ENCODE measurements around the gene MMAB.

MMAB gene

GRCh38 chr12:109581856-109582255 is 8.6 kb upstream of the MMAB start:
- no peak for DNase-seq

GRCh38 chr12:109581334-109581691 is 8.0 kb upstream of the MMAB start:
- no peak for DNase-seq

- DNase-seq, result no peak
Observed at GRCh38 chr12:109580684-109581333, 7.5 kb upstream of the MMAB start.

GRCh38 chr12:109580272-109580671 is 7.0 kb upstream of the MMAB start:
- DNase-seq, result no peak

GRCh38 chr12:109579639-109580038 is 6.3 kb upstream of the MMAB start:
- DNase-seq, result no peak

- no peak for DNase-seq
Observed at GRCh38 chr12:109578330-109578927, 5.1 kb upstream of the MMAB start.

- DNase-seq, result no peak
Observed at GRCh38 chr12:109577311-109577710, 4.0 kb upstream of the MMAB start.

- no peak for DNase-seq
Observed at GRCh38 chr12:109575683-109576082, 2.4 kb upstream of the MMAB start.

GRCh38 chr12:109573914-109574244 is 575 bp upstream of the MMAB start:
- DNase-seq, result no peak

GRCh38 chr12:109572506-109572845 is 828 bp downstream of the MMAB start:
- no peak for DNase-seq

GRCh38 chr12:109571773-109572505 is 1.4 kb downstream of the MMAB start:
- DNase-seq, result no peak

GRCh38 chr12:109568486-109568885 is 4.8 kb downstream of the MMAB start:
- no peak for DNase-seq

GRCh38 chr12:109567967-109568366 is 5.3 kb downstream of the MMAB start:
- DNase-seq, result no peak

GRCh38 chr12:109567296-109567695 is 6.0 kb downstream of the MMAB start:
- no peak for DNase-seq

- DNase-seq, result no peak
Observed at GRCh38 chr12:109566424-109566823, 6.9 kb downstream of the MMAB start.

- no peak for DNase-seq
Observed at GRCh38 chr12:109563291-109564284, 9.7 kb downstream of the MMAB start.

GRCh38 chr12:109562871-109563270 is 10.4 kb downstream of the MMAB start:
- no peak for DNase-seq

GRCh38 chr12:109561711-109562030 is 11.6 kb downstream of the MMAB start:
- DNase-seq, result no peak

- DNase-seq, result no peak
Observed at GRCh38 chr12:109560867-109561710, 12.2 kb downstream of the MMAB start.

GRCh38 chr12:109559601-109560000 is 13.7 kb downstream of the MMAB start:
- no peak for DNase-seq

GRCh38 chr12:109559200-109559505 is 14.2 kb downstream of the MMAB start:
- no peak for DNase-seq

GRCh38 chr12:109558374-109559199 is 14.7 kb downstream of the MMAB start:
- no peak for DNase-seq

Data from SHP77 (cell line).